Tibial nerve (tissue), 4 donors: ENCODE results near the gene METTL25B. TPM values are rescaled to one million over a fixed set of nuclear protein-coding genes. Genes with fewer than 3 reads are reported as not detected.

Source experiments
- DNase-seq, 2 donors: peaks; one replicate each; pipeline ENCODE4 v3.0.0-alpha.2; 2019; ENCODE audit warnings: low spot score in 2 of 2
- H3K27ac ChIP-seq, 4 donors: fragments of 200-600 bp; sonication (generic) in 3 of 4; one replicate each; pipeline ENCODE4 v1.5.1; 2017 to 2019; ENCODE audit warnings: mild to moderate bottlenecking in 1 of 4
- H3K27me3 ChIP-seq, 2 donors: fragments of 200-600 bp; sonication (generic) in 1 of 2; one replicate each; pipeline versions ENCODE4 v1.5.1 to v1.6.0; 2017 to 2019
- H3K36me3 ChIP-seq, 3 donors: fragments of 200-600 bp; sonication (generic); one replicate each; pipeline ENCODE4 v1.5.1; 2018 to 2019
- H3K4me1 ChIP-seq, 4 donors: fragments of 200-600 bp; sonication (generic) in 3 of 4; one replicate each; pipeline ENCODE4 v1.5.1; 2017 to 2019
- H3K4me3 ChIP-seq, 4 donors: fragments of 200-600 bp; sonication (generic) in 3 of 4; one replicate each; pipeline ENCODE4 v1.5.1; 2017 to 2019; ENCODE audit warnings: mild to moderate bottlenecking in 1 of 4, moderate library complexity in 1 of 4
- H3K9me3 ChIP-seq, 4 donors: fragments of 200-600 bp; sonication (generic) in 3 of 4; one replicate each; pipeline ENCODE4 v1.5.1; 2017 to 2019
- CTCF ChIP-seq, 5 experiments: fragments of 200-600 bp in 3 of 5; fragments of 450-650 bp in 2 of 5; sonication (generic) in 3 of 5; IDR thresholded peaks; one replicate each; pipeline ENCODE4 v1.5.1; 2016 to 2019; ENCODE audit warnings: antibody characterized with exemption in 5 of 5, mild to moderate bottlenecking in 3 of 5, moderate library complexity in 2 of 5
- EP300 ChIP-seq, 2 donors: sonication (generic); formaldehyde crosslinking; IDR thresholded peaks; one replicate each; pipeline ENCODE4 v1.6.1; 2017; ENCODE audit warnings: antibody characterized with exemption in 2 of 2, mild to moderate bottlenecking in 1 of 2
- POLR2A ChIP-seq, 2 donors: fragments of 450-650 bp; IDR thresholded peaks; one replicate each; pipeline ENCODE4 v1.6.1; 2017; ENCODE audit warnings: antibody characterized with exemption in 2 of 2, mild to moderate bottlenecking in 2 of 2, moderate library complexity in 2 of 2
- WGBS, 2 donors: methylation state at CpG; one replicate each; pipeline ENCODE4 v1.1.5; 2018; 5-methylcytosine and 5-hydroxymethylcytosine counted together
- total RNA-seq, 4 donors: library from RNA; depleted of rRNA; stranded (reverse); fragments of >200 nt; gene quantifications; one replicate each; pipeline ENCODE4 v1.1.0, GENCODE V29; 2016

Gene METTL25B
- total RNA-seq, 4 donors from 2014 or later, result 36.5 to 50.1 (median 46.0) TPM

GRCh38 chr1:156703336-156703735 lies 24.9 kb upstream of the METTL25B start:
- Histone ChIP-seq H3K4me3 (no peak overlapping the region), H3K9me3 (no peaks in the 10 kb centered on the region), H3K4me1 (peaks cover 0 to 55% (median 31%) of the 10 kb centered on the region in 4 donors), H3K27ac (peak overlapping the region in 1 of 4 donors; percentile 61), H3K36me3 (peaks cover 0 to 21% (median 0%) of the 10 kb centered on the region in 3 donors), H3K27me3 (peaks cover 0 to 23% of the 10 kb centered on the region in 2 donors)
- TF ChIP-seq EP300 (IDR thresholded peaks at IDR 0.05), result no peak
- TF ChIP-seq POLR2A (IDR thresholded peaks at IDR 0.05), result no peak
- TF ChIP-seq CTCF (IDR thresholded peaks at IDR 0.05), result no peak
- no peak for DNase-seq
- 56 to 74% methylated on average over 4 of the region's 4 CpGs for WGBS, 2 donors

- Histone ChIP-seq H3K27ac (peak overlapping the region in 1 of 4 donors; percentile 61), H3K27me3 (peaks cover 0 to 23% of the 10 kb centered on the region in 2 donors), H3K4me3 (no peak overlapping the region)
Measured at GRCh38 chr1:156703741-156704140, 24.5 kb upstream of the METTL25B start.

GRCh38 chr1:156704166-156704711 lies 24.0 kb upstream of the METTL25B start:
- no peak for TF ChIP-seq CTCF (IDR thresholded peaks at IDR 0.05)
- no peak for TF ChIP-seq EP300 (IDR thresholded peaks at IDR 0.05)
- no peak for TF ChIP-seq POLR2A (IDR thresholded peaks at IDR 0.05)
- Histone ChIP-seq H3K27me3 (peaks cover 0 to 23% of the 10 kb centered on the region in 2 donors), H3K27ac (peak overlapping the region in 2 of 4 donors; percentile 86 to 89), H3K4me1 (peaks cover 0 to 64% (median 31%) of the 10 kb centered on the region in 4 donors), H3K4me3 (peak overlapping the region in 1 of 4 donors; percentile 54), H3K36me3 (peaks cover 0 to 13% (median 0%) of the 10 kb centered on the region in 3 donors), H3K9me3 (no peaks in the 10 kb centered on the region)
- DNase-seq, result no peak
- 30 to 46% methylated on average over 10 of the region's 10 CpGs for WGBS, 2 donors

More at GRCh38 chr1:156703741-156704140, 24.5 kb upstream of the METTL25B start:
- DNase-seq, result no peak
- Histone ChIP-seq H3K36me3 (peaks cover 0 to 18% (median 0%) of the 10 kb centered on the region in 3 donors), H3K9me3 (no peaks in the 10 kb centered on the region), H3K4me1 (peaks cover 0 to 59% (median 31%) of the 10 kb centered on the region in 4 donors)
- 40 to 45% methylated on average over 4 of the region's 4 CpGs for WGBS, 2 donors
- no peak for TF ChIP-seq EP300 (IDR thresholded peaks at IDR 0.05)
- TF ChIP-seq POLR2A (IDR thresholded peaks at IDR 0.05), result no peak
- TF ChIP-seq CTCF (IDR thresholded peaks at IDR 0.05), result no peak

- WGBS, 2 donors, result 1 to 4% methylated on average over 24 to 29 of the region's 29 CpGs
- Histone ChIP-seq H3K27me3 (peaks cover 0 to 23% of the 10 kb centered on the region in 2 donors), H3K36me3 (peaks cover 0 to 9% (median 0%) of the 10 kb centered on the region in 3 donors), H3K9me3 (no peaks in the 10 kb centered on the region), H3K4me1 (peaks cover 0 to 70% (median 36%) of the 10 kb centered on the region in 4 donors), H3K4me3 (peak overlapping the region; percentile 35 to 58 (median 46)), H3K27ac (peak overlapping the region; percentile 31 to 89 (median 68))
- peak; percentile 37 to 47 for DNase-seq
- TF ChIP-seq CTCF (IDR thresholded peaks at IDR 0.05), result no peak
- peak in 1 of 2 donors; percentile 44 for TF ChIP-seq EP300 (IDR thresholded peaks at IDR 0.05)
Measured at GRCh38 chr1:156704930-156705320, 23.3 kb upstream of the METTL25B start.

- Histone ChIP-seq H3K27me3 (peaks cover 0 to 23% of the 10 kb centered on the region in 2 donors), H3K36me3 (peaks cover 0 to 4% (median 0%) of the 10 kb centered on the region in 3 donors), H3K27ac (peak within 1 kb of the TSS; percentile 31 to 89 (median 68)), H3K4me3 (peak within 1 kb of the TSS; percentile 35 to 58 (median 46)), H3K9me3 (no peaks in the 10 kb centered on the region), H3K4me1 (peaks cover 0 to 75% (median 36%) of the 10 kb centered on the region in 4 donors)
- no peak for DNase-seq
- WGBS, 2 donors, result 2% methylated on average over 31 to 38 of the region's 42 CpGs
- no peak for TF ChIP-seq EP300 (IDR thresholded peaks at IDR 0.05)
- TF ChIP-seq POLR2A (IDR thresholded peaks at IDR 0.05), result no peak
- TF ChIP-seq CTCF (IDR thresholded peaks at IDR 0.05), result no peak
Measured at GRCh38 chr1:156705321-156705917, 22.9 kb upstream of the METTL25B start, which contains the start of gene CRABP2. CRABP2 (minus strand) TSS chr1:156705583; CDS start chr1:156705446, 137 bp downstream.
